Gastrocnemius medialis (tissue), 4 donors: ENCODE data around the gene CCDC185. TPM values are rescaled to one million over a fixed set of nuclear protein-coding genes. Genes with fewer than 3 reads are reported as not detected.

ENCODE experiments used
- ATAC-seq, 2 donors: fragments of 150-250 bp; one replicate each; pipeline ENCODE4 v1.9.1; 2016
- DNase-seq, 2 donors: peaks; one replicate each; pipeline ENCODE4 v3.0.0-alpha.2; 2019
- H3K27ac ChIP-seq, 4 donors: fragments of 200-600 bp; sonication (generic); 1 replicate in 1 of 4; 2 replicates in 3 of 4; pipeline ENCODE4 v1.5.1; 2016 to 2018; ENCODE audit warnings: mild to moderate bottlenecking in 2 of 4, moderate library complexity in 1 of 4
- H3K27me3 ChIP-seq, 3 donors: fragments of 200-600 bp; sonication (generic) in 2 of 3; 1 replicate in 1 of 3; 2 replicates in 2 of 3; pipeline versions ENCODE4 v1.5.1 to v1.6.0; 2016 to 2019; ENCODE audit warnings: mild to moderate bottlenecking in 1 of 3, moderate library complexity in 1 of 3
- H3K36me3 ChIP-seq, 2 donors: fragments of 200-600 bp; sonication (generic) in 1 of 2; one replicate each; pipeline ENCODE4 v1.5.1; 2017 to 2018
- H3K4me1 ChIP-seq, 2 donors: fragments of 200-600 bp; sonication (generic) in 1 of 2; one replicate each; pipeline ENCODE4 v1.5.1; 2016 to 2017; ENCODE audit warnings: mild to moderate bottlenecking in 2 of 2
- H3K4me3 ChIP-seq, 4 donors: fragments of 200-600 bp; sonication (generic) in 3 of 4; 1 replicate in 1 of 4; 2 replicates in 3 of 4; pipeline ENCODE4 v1.5.1; 2016 to 2019; ENCODE audit warnings: mild to moderate bottlenecking in 2 of 4
- H3K9me3 ChIP-seq, 3 donors: fragments of 200-600 bp; sonication (generic) in 2 of 3; 1 replicate in 1 of 3; 2 replicates in 2 of 3; pipeline ENCODE4 v1.5.1; 2016 to 2019
- CTCF ChIP-seq, 5 experiments: fragments of 450-650 bp in 3 of 5; fragments of 200-600 bp in 2 of 5; sonication (generic) in 2 of 5; IDR thresholded peaks in 4 of 5; conservative IDR thresholded peaks in 1 of 5; 1 replicate in 4 of 5; 2 replicates in 1 of 5; pipeline ENCODE4 v1.5.1; 2016 to 2019; ENCODE audit warnings: antibody characterized with exemption in 5 of 5, mild to moderate bottlenecking in 3 of 5, moderate library complexity in 3 of 5
- POLR2A ChIP-seq, 2 donors: fragments of 450-650 bp; IDR thresholded peaks; one replicate each; pipeline ENCODE4 v1.6.1; 2017; ENCODE audit warnings: antibody characterized with exemption in 2 of 2, mild to moderate bottlenecking in 2 of 2, moderate library complexity in 2 of 2
- in situ Hi-C, 4 donors: fragments of 200-750 bp; cut with MboI; loops; one replicate each; pipeline versions ENCODE4 v1.15.0 to v1.8.0; 2017; ENCODE audit warnings: low sequenced_read_pairs in 4 of 4
- intact Hi-C: fragments of 100-400 bp; cut with DNase I; formaldehyde crosslinking; loops from one replicate; pipeline ENCODE4 v1.15.1; 2023; ENCODE audit warnings: low total_unique reads
- total RNA-seq, 4 donors: library from RNA; depleted of rRNA; stranded (reverse); fragments of >200 nt; gene quantifications; one replicate each; pipeline versions ENCODE4 v1.1.0 to v1.2.3, GENCODE V29; 2016

Gene CCDC185
- total RNA-seq, 4 donors from 2014 or later = not detected

GRCh38 chr1:223417903-223418663, 24.9 kb downstream of the CCDC185 start:
- in situ Hi-C loops = no loop called here
- DNase-seq = no peak
- TF ChIP-seq POLR2A (IDR thresholded peaks at IDR 0.05) = no peak
- TF ChIP-seq CTCF (IDR thresholded peaks at IDR 0.05 in 4 of 5, conservative IDR thresholded peaks at IDR 0.05 in 1 of 5) = no peak
- H3K36me3 ChIP-seq = no peaks in the 10 kb centered on the region
- intact Hi-C loops = no loop called here
- H3K4me3 ChIP-seq = no peak overlapping the region
- H3K27me3 ChIP-seq = no peaks in the 10 kb centered on the region
- no peak for ATAC-seq
- no peaks in the 10 kb centered on the region for H3K9me3 ChIP-seq
- H3K4me1 ChIP-seq = no peaks in the 10 kb centered on the region
- H3K27ac ChIP-seq = no peak overlapping the region

DNA sequence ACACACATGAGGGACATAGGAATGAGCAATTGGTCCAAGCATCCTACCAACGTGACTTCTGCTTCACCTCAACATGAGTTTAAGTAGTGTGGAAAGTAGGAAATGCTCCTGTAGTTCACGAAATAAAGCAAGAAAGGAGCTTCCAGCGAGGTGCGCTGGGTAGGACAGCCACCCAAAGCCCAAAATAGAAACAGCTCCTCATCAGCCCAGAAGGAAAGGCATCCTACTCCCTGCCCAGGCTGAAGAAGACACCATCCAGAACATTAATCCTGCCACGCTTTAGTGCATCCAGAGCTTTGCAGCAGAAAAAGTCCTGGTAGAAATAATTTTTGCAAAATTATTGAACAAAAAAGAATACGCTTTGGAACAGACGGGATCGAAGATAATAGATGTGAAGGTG, 25.9 kb downstream of the CCDC185 start:
- intact Hi-C loops = no loop called here
- no peaks in the 10 kb centered on the region for H3K36me3 ChIP-seq
- H3K27me3 ChIP-seq = no peaks in the 10 kb centered on the region
- H3K4me3 ChIP-seq = no peak overlapping the region
- no peak overlapping the region for H3K27ac ChIP-seq
- no peak for DNase-seq
- in situ Hi-C loops = no loop called here
- no peaks in the 10 kb centered on the region for H3K9me3 ChIP-seq
- no peak for ATAC-seq
- TF ChIP-seq POLR2A (IDR thresholded peaks at IDR 0.05) = no peak
- TF ChIP-seq CTCF (IDR thresholded peaks at IDR 0.05 in 4 of 5, conservative IDR thresholded peaks at IDR 0.05 in 1 of 5) = no peak
- no peaks in the 10 kb centered on the region for H3K4me1 ChIP-seq

DNA sequence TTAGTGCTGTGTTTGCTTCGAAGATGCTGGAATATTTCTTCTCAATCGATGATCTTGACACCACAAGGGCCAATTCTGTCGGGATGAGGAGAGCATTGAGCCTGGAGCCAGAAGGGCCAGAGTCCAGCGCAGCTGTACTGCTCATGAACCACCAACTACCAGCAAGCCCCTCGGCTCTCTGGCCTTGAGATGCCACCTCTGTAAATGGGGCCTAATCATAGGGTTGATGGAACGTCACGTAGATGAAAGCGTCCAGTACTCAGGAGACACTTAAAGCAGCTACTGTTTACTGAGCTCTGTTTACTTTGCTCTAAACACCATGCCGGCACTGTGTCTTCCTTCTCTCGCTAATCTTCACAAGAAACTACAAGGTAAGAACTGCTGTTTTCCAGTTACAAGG, 26.3 kb downstream of the CCDC185 start:
- in situ Hi-C loops = no loop called here
- intact Hi-C loops = no loop called here
- DNase-seq = no peak

GRCh38 chr1:223421025-223421424, 27.8 kb downstream of the CCDC185 start:
- Histone ChIP-seq H3K36me3 (no peaks in the 10 kb centered on the region), H3K4me1 (no peaks in the 10 kb centered on the region), H3K9me3 (no peaks in the 10 kb centered on the region), H3K4me3 (no peak overlapping the region), H3K27ac (no peak overlapping the region), H3K27me3 (no peaks in the 10 kb centered on the region)
- in situ Hi-C loops (no loop called here), intact Hi-C loops (no loop called here)
- no peak for ATAC-seq
- no peak for DNase-seq
- no peak for TF ChIP-seq POLR2A (IDR thresholded peaks at IDR 0.05)
- no peak for TF ChIP-seq CTCF (IDR thresholded peaks at IDR 0.05 in 4 of 5, conservative IDR thresholded peaks at IDR 0.05 in 1 of 5)

More for the DNA sequence above, 26.3 kb downstream of the CCDC185 start:
- TF ChIP-seq CTCF (IDR thresholded peaks at IDR 0.05 in 4 of 5, conservative IDR thresholded peaks at IDR 0.05 in 1 of 5) (no peak), POLR2A (IDR thresholded peaks at IDR 0.05) (no peak)
- Histone ChIP-seq H3K27ac (no peak overlapping the region), H3K4me1 (no peaks in the 10 kb centered on the region), H3K27me3 (no peaks in the 10 kb centered on the region), H3K36me3 (no peaks in the 10 kb centered on the region), H3K4me3 (no peak overlapping the region), H3K9me3 (no peaks in the 10 kb centered on the region)
- no peak for ATAC-seq

- no peak for ATAC-seq
- intact Hi-C loops = no loop called here
Measured at GRCh38 chr1:223421676-223422075, 28.5 kb downstream of the CCDC185 start.

More at GRCh38 chr1:223421676-223422075, 28.5 kb downstream of the CCDC185 start:
- in situ Hi-C loops = no loop called here
- H3K4me3 ChIP-seq = no peak overlapping the region
- no peaks in the 10 kb centered on the region for H3K27me3 ChIP-seq
- no peaks in the 10 kb centered on the region for H3K9me3 ChIP-seq
- H3K36me3 ChIP-seq = no peaks in the 10 kb centered on the region
- H3K27ac ChIP-seq = no peak overlapping the region
- no peak for DNase-seq
- no peak for TF ChIP-seq CTCF (IDR thresholded peaks at IDR 0.05 in 4 of 5, conservative IDR thresholded peaks at IDR 0.05 in 1 of 5)
- no peak for TF ChIP-seq POLR2A (IDR thresholded peaks at IDR 0.05)
- H3K4me1 ChIP-seq = no peaks in the 10 kb centered on the region
